Kidney (tissue), 14 donors: Measurements from ENCODE around the gene EMILIN1. TPM values are rescaled to one million over a fixed set of nuclear protein-coding genes. Genes with fewer than 3 reads are reported as not detected.

Source experiments
- DNase-seq, 5 donors: peaks; one replicate each; pipeline ENCODE4 v3.0.0-alpha.2; 2013 to 2020
- FAIRE-seq: peaks from 2 replicates; lab custom pipeline; 2012; peaks lifted over from hg19 to GRCh38; lab: Jason Lieb, UNC
- H3K27ac ChIP-seq, 2 donors: one replicate each; pipeline ENCODE4 v1.7.0; 2013; ENCODE audit warnings: low read depth in 2 of 2, low read length in 2 of 2, inconsistent platforms in 1 of 2
- H3K27me3 ChIP-seq: one replicate; pipeline ENCODE4 v1.7.1; 2013; ENCODE audit warnings: low read length, inconsistent platforms; ENCODE audit not compliant: control insufficient read depth, insufficient read depth
- H3K36me3 ChIP-seq, 3 donors: one replicate each; pipeline versions ENCODE4 v1.7.0 to v1.7.1; 2013; ENCODE audit warnings: low read length in 3 of 3, control low read depth in 1 of 3, inconsistent platforms in 1 of 3; ENCODE audit not compliant: insufficient read depth in 3 of 3, control insufficient read depth in 2 of 3
- H3K4me1 ChIP-seq, 3 donors: one replicate each; pipeline versions ENCODE4 v1.7.0 to v1.7.1; 2013; ENCODE audit warnings: low read length in 3 of 3, inconsistent platforms in 1 of 3, low read depth in 1 of 3; ENCODE audit not compliant: control insufficient read depth in 2 of 3, insufficient read depth in 2 of 3
- H3K4me3 ChIP-seq, 3 donors: one replicate each; pipeline versions ENCODE4 v1.7.0 to v1.8.1; 2013; ENCODE audit warnings: low read length in 3 of 3, control low read depth in 1 of 3, inconsistent platforms in 1 of 3
- H3K9ac ChIP-seq, 3 donors: one replicate each; pipeline versions ENCODE4 v1.7.0 to v1.7.1; 2013; ENCODE audit warnings: low read length in 3 of 3, control low read depth in 1 of 3, inconsistent platforms in 1 of 3
- H3K9me3 ChIP-seq, 3 donors: one replicate each; pipeline versions ENCODE4 v1.7.0 to v1.7.1; 2013; ENCODE audit warnings: low read length in 3 of 3, control low read depth in 1 of 3, inconsistent platforms in 1 of 3; ENCODE audit not compliant: control insufficient read depth in 2 of 3, insufficient read depth in 1 of 3
- intact Hi-C: fragments of 100-400 bp; cut with DNase I; formaldehyde crosslinking; loops from one replicate; pipeline ENCODE4 v1.11.1; 2022
- polyA plus RNA-seq: library from polyadenylated mRNA; stranded (reverse); fragments of 350-450 nt; fragmentation: Illumina TruSeq; extraction: RNeasy Lipid Tissue Mini Kit (QIAGEN cat#74804); gene quantifications from one replicate; pipeline ENCODE4 v1.2.3, GENCODE V29; 2014; ENCODE audit warnings: low read depth, low replicate concordance; ENCODE audit not compliant: insufficient read depth
- total RNA-seq: library from RNA; stranded (reverse); fragmentation: NEBNext Ultra II Directional; extraction: Animal tissue kit (Norgen Biotek cat#: 25700); gene quantifications from one replicate; pipeline ENCODE4 v1.2.1, GENCODE V29; 2021
- TF ChIP-seq, protein P1 (sequence below): IDR thresholded peaks from 3 replicates; pipeline ENCODE4 v1.5.1; 2012; ENCODE audit warnings: mild to moderate bottlenecking, moderate library complexity, borderline replicate concordance; ENCODE audit not compliant: insufficient read depth; ENCODE audit errors: extremely low read depth
- donor health status: control.
- donor health status: control.
- donor health status: control.
- donor health status: control.
- donor health status: control.
- donor health status: DM: yes; HTN: yes; CAD: no.
- donor health status: Normal renal cell carcinoma (clear cell type).

The EMILIN1 gene
- total and polyA plus RNA-seq, 2 donors from 2014 or later: 32.1 to 75.2 TPM

DNA sequence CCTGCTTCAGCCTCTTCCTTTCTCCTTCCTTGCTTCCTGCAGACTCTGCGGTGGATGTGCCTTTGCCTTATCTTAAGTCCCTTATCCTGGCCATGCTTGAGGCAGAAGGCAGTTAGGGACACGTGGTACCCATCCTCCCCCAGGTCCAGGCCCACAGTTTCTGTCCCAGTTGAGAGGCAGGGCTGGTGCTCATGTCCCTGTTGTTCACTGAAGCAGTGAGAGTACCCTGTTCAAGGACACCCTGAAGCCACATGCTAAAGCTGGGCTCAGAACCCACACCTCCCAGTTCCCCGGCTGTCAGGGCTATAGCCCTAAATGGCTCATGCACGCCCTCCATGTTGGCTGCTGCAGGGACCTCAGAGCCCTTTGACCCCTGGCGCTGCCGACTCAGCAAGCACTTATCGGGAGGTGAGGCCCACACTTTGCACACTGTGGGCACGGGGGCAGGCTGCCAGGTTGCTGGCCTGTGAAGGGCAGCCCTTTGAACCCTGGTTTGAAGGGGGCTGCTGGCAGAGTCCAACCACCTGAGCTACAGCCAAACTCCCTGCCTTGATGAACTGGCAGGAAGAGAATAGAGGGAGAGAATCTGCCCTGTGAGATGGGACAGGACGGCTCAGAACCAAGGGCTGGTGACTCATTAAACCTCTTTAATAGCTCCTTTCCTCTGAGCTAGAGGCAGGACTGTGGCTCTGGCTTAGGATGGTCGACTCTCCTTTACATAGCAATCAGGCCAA is 14.4 kb downstream of the EMILIN1 start:
- no peaks in the 10 kb centered on the region for H3K36me3 ChIP-seq
- H3K4me1 ChIP-seq: peaks cover 0 to 28% (median 12%) of the 10 kb centered on the region in 3 donors
- peak overlapping the region; percentile 43 to 79 for H3K27ac ChIP-seq

DNA sequence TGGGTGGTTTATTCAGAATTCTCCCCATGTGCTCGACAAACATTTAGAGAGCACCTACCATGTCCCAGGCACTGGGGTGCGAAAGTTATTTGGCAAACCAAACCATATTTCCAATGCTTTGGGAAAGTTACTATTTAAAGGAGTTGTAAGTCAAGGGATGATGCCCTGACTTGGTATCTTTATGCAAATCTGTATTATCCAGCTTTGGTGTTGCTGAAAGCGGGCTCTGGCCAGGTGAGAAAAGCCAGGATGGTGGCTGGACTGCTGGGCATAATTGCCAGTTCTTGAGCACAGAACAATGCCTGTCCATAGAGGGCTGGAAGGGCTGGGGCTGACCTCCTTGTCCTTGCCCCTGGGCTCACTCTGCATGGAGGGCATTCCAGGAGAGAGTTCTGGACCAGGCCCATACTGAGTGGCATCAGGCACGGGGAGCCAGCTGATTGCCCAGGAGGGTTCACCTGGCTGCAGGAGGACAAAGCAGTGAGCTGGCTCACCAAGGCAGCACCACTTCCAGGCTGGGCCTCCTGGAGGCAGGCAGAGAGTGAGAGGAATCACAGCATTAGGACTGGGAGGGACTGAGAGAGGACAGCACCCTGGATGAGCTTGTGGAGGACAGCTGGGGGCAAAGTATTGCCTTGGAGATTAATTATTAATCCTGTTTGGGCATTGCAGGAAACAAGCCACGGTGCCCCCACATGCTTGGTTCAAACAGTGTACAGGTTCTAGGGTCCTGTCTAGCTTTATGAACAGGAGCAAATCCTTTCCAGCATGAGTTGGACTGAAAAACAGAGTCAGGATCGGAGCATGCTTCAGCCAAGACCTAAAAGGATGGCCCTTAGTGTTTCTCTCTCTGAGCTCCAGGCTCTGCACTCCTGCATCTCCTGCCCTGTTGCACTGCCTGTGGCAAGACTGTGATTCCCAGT is 15.3 kb downstream of the EMILIN1 start:
- H3K36me3 ChIP-seq: peaks cover 0 to 2% (median 0%) of the 10 kb centered on the region in 3 donors
- FAIRE-seq: no peak
- peak in 1 of 5 donors; percentile 35 for DNase-seq
- TF ChIP-seq, protein P1, sequence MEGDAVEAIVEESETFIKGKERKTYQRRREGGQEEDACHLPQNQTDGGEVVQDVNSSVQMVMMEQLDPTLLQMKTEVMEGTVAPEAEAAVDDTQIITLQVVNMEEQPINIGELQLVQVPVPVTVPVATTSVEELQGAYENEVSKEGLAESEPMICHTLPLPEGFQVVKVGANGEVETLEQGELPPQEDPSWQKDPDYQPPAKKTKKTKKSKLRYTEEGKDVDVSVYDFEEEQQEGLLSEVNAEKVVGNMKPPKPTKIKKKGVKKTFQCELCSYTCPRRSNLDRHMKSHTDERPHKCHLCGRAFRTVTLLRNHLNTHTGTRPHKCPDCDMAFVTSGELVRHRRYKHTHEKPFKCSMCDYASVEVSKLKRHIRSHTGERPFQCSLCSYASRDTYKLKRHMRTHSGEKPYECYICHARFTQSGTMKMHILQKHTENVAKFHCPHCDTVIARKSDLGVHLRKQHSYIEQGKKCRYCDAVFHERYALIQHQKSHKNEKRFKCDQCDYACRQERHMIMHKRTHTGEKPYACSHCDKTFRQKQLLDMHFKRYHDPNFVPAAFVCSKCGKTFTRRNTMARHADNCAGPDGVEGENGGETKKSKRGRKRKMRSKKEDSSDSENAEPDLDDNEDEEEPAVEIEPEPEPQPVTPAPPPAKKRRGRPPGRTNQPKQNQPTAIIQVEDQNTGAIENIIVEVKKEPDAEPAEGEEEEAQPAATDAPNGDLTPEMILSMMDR: no peak
- H3K9me3 ChIP-seq: no peaks in the 10 kb centered on the region
- no peaks in the 10 kb centered on the region for H3K27me3 ChIP-seq
- peak overlapping the region in 1 of 3 donors; percentile 44 for H3K4me3 ChIP-seq
- intact Hi-C loops: loop anchor here (10.0 kb wide), 1 partner anchor 211 kb away; the partner anchor contains the start of gene UCN
- no peak overlapping the region for H3K9ac ChIP-seq
- peaks cover 0 to 28% (median 12%) of the 10 kb centered on the region in 3 donors for H3K4me1 ChIP-seq
- H3K27ac ChIP-seq: peak overlapping the region; percentile 53 to 79

More for the DNA sequence above, 14.4 kb downstream of the EMILIN1 start:
- TF ChIP-seq, protein P1: no peak
- H3K27me3 ChIP-seq: no peaks in the 10 kb centered on the region
- H3K9ac ChIP-seq: no peak overlapping the region
- FAIRE-seq: no peak
- intact Hi-C loops: loop anchor here (10.0 kb wide), 1 partner anchor 212 kb away; the partner anchor contains the start of gene UCN
- H3K4me3 ChIP-seq: peak overlapping the region in 1 of 3 donors; percentile 6
- peak in 3 of 5 donors; percentile 34 to 56 (median 53) for DNase-seq
- H3K9me3 ChIP-seq: no peaks in the 10 kb centered on the region

DNA sequence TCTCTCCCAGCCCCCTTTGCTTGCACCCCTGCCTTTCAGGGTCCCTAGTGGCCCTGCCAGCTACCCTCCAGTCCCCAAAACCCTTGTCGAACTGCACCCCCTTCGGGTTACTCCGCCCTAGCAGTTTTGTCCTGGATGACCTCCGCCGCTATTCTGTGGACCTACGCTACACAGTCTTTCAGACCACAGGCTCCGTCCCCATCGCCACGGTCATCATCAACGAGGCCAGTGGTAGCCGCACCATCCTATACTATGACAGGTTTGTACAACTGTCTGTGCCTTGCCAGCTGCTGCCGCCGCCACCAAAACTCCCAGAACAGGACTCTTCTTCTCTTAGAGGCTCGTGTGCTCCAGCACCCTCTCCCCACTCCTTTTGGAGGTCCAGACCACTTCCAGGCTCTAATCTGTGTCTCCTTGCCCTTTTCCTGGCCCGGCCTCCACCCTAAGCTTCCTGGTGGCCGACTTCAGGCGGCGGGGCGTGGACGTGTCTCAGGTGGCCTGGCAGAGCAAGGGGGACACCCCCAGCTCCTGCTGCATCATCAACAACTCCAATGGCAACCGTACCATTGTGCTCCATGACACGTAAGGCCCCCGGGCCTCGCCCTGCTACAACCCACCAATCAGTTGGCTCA is 16.1 kb downstream of the EMILIN1 start:
- TF ChIP-seq, protein P1: no peak
- DNase-seq (peak in 1 of 5 donors; percentile 55), FAIRE-seq (no peak)
- Histone ChIP-seq H3K36me3 (peaks cover 0 to 8% (median 2%) of the 10 kb centered on the region in 3 donors), H3K4me3 (peak overlapping the region in 1 of 3 donors; percentile 44), H3K9me3 (no peaks in the 10 kb centered on the region), H3K27ac (peak overlapping the region; percentile 16 to 53), H3K4me1 (peaks cover 0 to 28% (median 12%) of the 10 kb centered on the region in 3 donors), H3K27me3 (no peaks in the 10 kb centered on the region), H3K9ac (no peak overlapping the region)
- intact Hi-C loops: loop anchor here (10.0 kb wide), 1 partner anchor 210 kb away; the partner anchor contains the start of gene UCN
